Sigmoid colon (tissue), 4 donors: Measurements from ENCODE around the gene SERPINF2.

ENCODE experiments used
- EP300 ChIP-seq, 4 donors: sonication (generic); formaldehyde crosslinking; IDR thresholded peaks; one replicate each; pipeline ENCODE4 v1.6.1; 2017; ENCODE audit warnings: antibody characterized with exemption in 4 of 4
- POLR2A ChIP-seq, 2 donors: fragments of 450-650 bp; IDR thresholded peaks; one replicate each; pipeline ENCODE4 v1.6.1; 2016; ENCODE audit warnings: antibody characterized with exemption in 2 of 2, mild to moderate bottlenecking in 2 of 2, moderate library complexity in 2 of 2
- POLR2AphosphoS5 ChIP-seq, 4 donors: sonication (generic); formaldehyde crosslinking; IDR thresholded peaks; one replicate each; pipeline ENCODE4 v1.6.1; 2017; ENCODE audit warnings: antibody characterized with exemption in 4 of 4
- TF ChIP-seq, protein P1 (sequence below), 4 experiments: fragments of 450-650 bp in 3 of 4; fragments of 200-600 bp in 1 of 4; IDR thresholded peaks; one replicate each; pipeline ENCODE4 v1.5.1; 2016 to 2019; ENCODE audit warnings: antibody characterized with exemption in 4 of 4, mild to moderate bottlenecking in 3 of 4, moderate library complexity in 2 of 4

- TF ChIP-seq, protein P1, sequence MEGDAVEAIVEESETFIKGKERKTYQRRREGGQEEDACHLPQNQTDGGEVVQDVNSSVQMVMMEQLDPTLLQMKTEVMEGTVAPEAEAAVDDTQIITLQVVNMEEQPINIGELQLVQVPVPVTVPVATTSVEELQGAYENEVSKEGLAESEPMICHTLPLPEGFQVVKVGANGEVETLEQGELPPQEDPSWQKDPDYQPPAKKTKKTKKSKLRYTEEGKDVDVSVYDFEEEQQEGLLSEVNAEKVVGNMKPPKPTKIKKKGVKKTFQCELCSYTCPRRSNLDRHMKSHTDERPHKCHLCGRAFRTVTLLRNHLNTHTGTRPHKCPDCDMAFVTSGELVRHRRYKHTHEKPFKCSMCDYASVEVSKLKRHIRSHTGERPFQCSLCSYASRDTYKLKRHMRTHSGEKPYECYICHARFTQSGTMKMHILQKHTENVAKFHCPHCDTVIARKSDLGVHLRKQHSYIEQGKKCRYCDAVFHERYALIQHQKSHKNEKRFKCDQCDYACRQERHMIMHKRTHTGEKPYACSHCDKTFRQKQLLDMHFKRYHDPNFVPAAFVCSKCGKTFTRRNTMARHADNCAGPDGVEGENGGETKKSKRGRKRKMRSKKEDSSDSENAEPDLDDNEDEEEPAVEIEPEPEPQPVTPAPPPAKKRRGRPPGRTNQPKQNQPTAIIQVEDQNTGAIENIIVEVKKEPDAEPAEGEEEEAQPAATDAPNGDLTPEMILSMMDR (IDR thresholded peaks at IDR 0.05): no peak
- TF ChIP-seq POLR2A (IDR thresholded peaks at IDR 0.05) (no peak), EP300 (IDR thresholded peaks at IDR 0.05) (no peak), POLR2AphosphoS5 (IDR thresholded peaks at IDR 0.05) (no peak)
Observed at GRCh38 chr17:1783271-1783670, 40.6 kb downstream of the SERPINF2 start.
